PC-3 (cell line): ENCODE measurements around the gene LRRC8E.

Experiments
- EZH2 ChIP-seq: fragments of 300-600 bp; sonication (generic); IDR thresholded peaks from one replicate; pipeline ENCODE4 v1.6.1; 2017; ENCODE audit warnings: antibody characterized with exemption, mild to moderate bottlenecking, low read length; ENCODE audit not compliant: unreplicated experiment
- EZH2phosphoT487 ChIP-seq: fragments of 300-600 bp; sonication (generic); IDR thresholded peaks from 2 replicates; pipeline ENCODE4 v1.6.1; 2018; ENCODE audit warnings: mild to moderate bottlenecking, antibody characterized with exemption, low read length, borderline replicate concordance
- TF ChIP-seq, protein P1 (sequence below): fragments of 300-600 bp; sonication (generic); conservative IDR thresholded peaks from 2 replicates; pipeline ENCODE4 v1.5.1; 2017; ENCODE audit warnings: antibody characterized with exemption, low read depth, mild to moderate bottlenecking, low read length

DNA sequence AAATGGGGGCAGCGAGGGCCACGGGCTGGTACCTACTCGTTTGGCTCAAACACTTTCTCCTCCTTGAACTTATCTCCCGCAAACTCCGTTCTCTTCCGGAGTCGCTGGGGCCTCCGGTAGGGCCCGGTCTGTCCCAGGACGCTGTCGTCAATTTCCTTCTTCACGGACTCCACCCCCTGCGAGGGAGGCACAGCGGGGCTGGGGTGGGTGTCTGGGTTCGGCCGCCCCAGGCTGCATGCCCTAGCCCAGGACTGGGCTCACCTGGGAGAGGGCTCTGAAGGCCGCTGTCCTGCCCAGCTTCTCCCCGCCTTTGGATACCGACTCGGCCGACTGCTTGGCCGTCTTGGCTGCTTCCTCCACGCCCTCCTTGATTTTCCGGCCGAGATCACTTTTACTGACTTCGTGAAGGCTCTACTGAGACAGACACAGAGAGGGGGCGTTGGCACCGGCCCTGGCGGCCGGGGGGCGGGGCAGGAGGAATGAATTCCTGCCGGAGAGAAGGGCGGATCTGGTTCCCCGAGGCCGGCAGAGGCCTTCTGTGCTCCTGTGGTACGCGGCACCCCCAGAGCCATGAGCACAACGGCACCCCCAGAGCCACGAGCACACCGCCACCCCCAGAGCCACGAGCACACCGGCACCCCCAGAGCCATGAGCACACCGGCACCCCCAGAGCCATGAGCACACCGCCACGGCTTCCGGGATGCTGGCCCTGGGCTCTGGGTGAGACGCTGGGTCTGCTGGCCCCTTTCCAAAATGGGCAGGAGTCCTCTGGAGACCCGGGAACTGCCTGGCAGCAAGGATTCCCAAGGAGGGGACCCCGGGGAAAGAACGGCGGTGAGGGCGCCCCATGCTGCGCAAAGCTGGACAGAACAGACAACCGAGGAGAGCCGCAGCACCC, 45.8 kb downstream of the LRRC8E start:
- TF ChIP-seq EZH2 (no peak), EZH2phosphoT487 (no peak)
- TF ChIP-seq, protein P1, sequence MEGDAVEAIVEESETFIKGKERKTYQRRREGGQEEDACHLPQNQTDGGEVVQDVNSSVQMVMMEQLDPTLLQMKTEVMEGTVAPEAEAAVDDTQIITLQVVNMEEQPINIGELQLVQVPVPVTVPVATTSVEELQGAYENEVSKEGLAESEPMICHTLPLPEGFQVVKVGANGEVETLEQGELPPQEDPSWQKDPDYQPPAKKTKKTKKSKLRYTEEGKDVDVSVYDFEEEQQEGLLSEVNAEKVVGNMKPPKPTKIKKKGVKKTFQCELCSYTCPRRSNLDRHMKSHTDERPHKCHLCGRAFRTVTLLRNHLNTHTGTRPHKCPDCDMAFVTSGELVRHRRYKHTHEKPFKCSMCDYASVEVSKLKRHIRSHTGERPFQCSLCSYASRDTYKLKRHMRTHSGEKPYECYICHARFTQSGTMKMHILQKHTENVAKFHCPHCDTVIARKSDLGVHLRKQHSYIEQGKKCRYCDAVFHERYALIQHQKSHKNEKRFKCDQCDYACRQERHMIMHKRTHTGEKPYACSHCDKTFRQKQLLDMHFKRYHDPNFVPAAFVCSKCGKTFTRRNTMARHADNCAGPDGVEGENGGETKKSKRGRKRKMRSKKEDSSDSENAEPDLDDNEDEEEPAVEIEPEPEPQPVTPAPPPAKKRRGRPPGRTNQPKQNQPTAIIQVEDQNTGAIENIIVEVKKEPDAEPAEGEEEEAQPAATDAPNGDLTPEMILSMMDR, result no peak; the same call in 1 of the 2 replicates
